Type B pancreatic cell (in vitro differentiated cells): ENCODE measurements around the gene PLCB3. TPM values are rescaled to one million over a fixed set of nuclear protein-coding genes. Genes with fewer than 3 reads are reported as not detected.
A peak's percentile ranks its signal among the peaks of the same experiment; 100 is the strongest.

Source experiments
- DNase-seq: peaks from one replicate; pipeline ENCODE4 v3.0.0; 2021; ENCODE audit warnings: mixed read lengths; ENCODE audit not compliant: unreplicated experiment; ENCODE audit errors: extremely low spot score
- H3K27ac Mint-ChIP-seq: 2 replicates; pipeline ENCODE4 v1.8.0; 2021; ENCODE audit warnings: mild to moderate bottlenecking, mixed read lengths
- H3K27me3 Mint-ChIP-seq: 2 replicates; pipeline ENCODE4 v1.8.0; 2021; ENCODE audit warnings: mixed read lengths
- H3K36me3 Mint-ChIP-seq: 2 replicates; pipeline ENCODE4 v1.8.0; 2021; ENCODE audit warnings: mixed read lengths
- H3K4me1 Mint-ChIP-seq: one replicate; pipeline ENCODE4 v1.8.0; 2021; ENCODE audit warnings: mixed read lengths; ENCODE audit not compliant: unreplicated experiment
- H3K4me3 Mint-ChIP-seq: 2 replicates; pipeline ENCODE4 v1.8.0; 2021; ENCODE audit warnings: mild to moderate bottlenecking, mixed read lengths
- H3K9me3 Mint-ChIP-seq: 2 replicates; pipeline ENCODE4 v1.8.0; 2021; ENCODE audit warnings: mixed read lengths
- CTCF ChIP-seq: fragments of 200-600 bp; sonication (generic); conservative IDR thresholded peaks from 2 replicates; pipeline ENCODE4 v1.5.0; 2021; ENCODE audit warnings: antibody characterized with exemption, mild to moderate bottlenecking
- total RNA-seq: library from RNA; stranded (reverse); gene quantifications from 2 replicates; pipeline ENCODE4 v1.2.1, GENCODE V29; 2021; ENCODE audit warnings: low replicate concordance

Gene PLCB3
- total RNA-seq, 1 donor from 2014 or later: 40.7 TPM

- TF ChIP-seq CTCF: no peak
- DNase-seq: no peak
- no peak overlapping the region for H3K27ac Mint-ChIP-seq
- no peaks in the 10 kb centered on the region for H3K9me3 Mint-ChIP-seq
- H3K27me3 Mint-ChIP-seq: no peaks in the 10 kb centered on the region
- peaks cover 4% of the 10 kb centered on the region for H3K4me1 Mint-ChIP-seq
- H3K36me3 Mint-ChIP-seq: peaks cover 11% of the 10 kb centered on the region
- no peak overlapping the region for H3K4me3 Mint-ChIP-seq
Measured at GRCh38 chr11:64278576-64279190, 27.4 kb downstream of the PLCB3 start.

- Mint-ChIP-seq H3K9me3 (no peaks in the 10 kb centered on the region), H3K27ac (peak overlapping the region; percentile 36), H3K36me3 (peaks cover 11% of the 10 kb centered on the region), H3K4me1 (peaks cover 12% of the 10 kb centered on the region), H3K4me3 (no peak overlapping the region), H3K27me3 (no peaks in the 10 kb centered on the region)
- no peak for TF ChIP-seq CTCF
- no peak for DNase-seq
Measured at GRCh38 chr11:64281957-64282770, 30.8 kb downstream of the PLCB3 start.

GRCh38 chr11:64283092-64283491 is 31.8 kb downstream of the PLCB3 start:
- Mint-ChIP-seq H3K4me3 (peak overlapping the region; percentile 87), H3K9me3 (no peaks in the 10 kb centered on the region), H3K27ac (peak overlapping the region; percentile 88), H3K4me1 (peaks cover 13% of the 10 kb centered on the region), H3K36me3 (peaks cover 11% of the 10 kb centered on the region), H3K27me3 (no peaks in the 10 kb centered on the region)
- DNase-seq: no peak
- TF ChIP-seq CTCF: no peak

- peak; percentile 95 for DNase-seq
- Mint-ChIP-seq H3K4me1 (peaks cover 13% of the 10 kb centered on the region), H3K27ac (peak within 1 kb of the TSS; percentile 88), H3K9me3 (no peaks in the 10 kb centered on the region), H3K4me3 (peak within 1 kb of the TSS; percentile 87), H3K36me3 (peaks cover 8% of the 10 kb centered on the region), H3K27me3 (peaks cover 4% of the 10 kb centered on the region)
- TF ChIP-seq CTCF: no peak
Measured at GRCh38 chr11:64284048-64284961, 33.0 kb downstream of the PLCB3 start, which contains the start of gene BAD. Gene BAD (minus strand): TSS chr11:64284665. CDS start chr11:64284368, 297 bp downstream.
